K562 (cell line): ENCODE data around the gene MLLT11. TPM values are rescaled to one million over a fixed set of nuclear protein-coding genes. Genes with fewer than 3 reads are reported as not detected.

Experiments
- ATAC-seq: fragments of 200-7000 bp; cut with Tn5 transposase; 3 replicates; pipeline ENCODE4 v1.9.1; 2020; ENCODE audit warnings: moderate library complexity
- BruUV-seq: library from RNA; stranded (reverse); fragments of 400-500 nt; replicated peaks from 2 replicates; lab custom pipeline; 2021; lab: Mats Ljungman, UMichigan
- CTCF ChIA-PET: fragments of 300-600 bp; formaldehyde crosslinking; extraction: SDS; loops from one replicate; lab custom pipeline; 2021; ENCODE audit warnings: low intra/inter-chr PET ratio; lab: Yijun Ruan, JAX
- POLR2A ChIA-PET: fragments of 300-600, 350-650 bp; sonication (Branson Sonifier 250); formaldehyde crosslinking; extraction: SDS; loops from one replicate; lab custom pipeline; 2021; ENCODE audit warnings: antibody characterized with exemption, inconsistent platforms; lab: Yijun Ruan, JAX
- DNase-seq, 4 experiments: peaks; one replicate each; pipeline versions ENCODE4 v3.0.0 to v3.0.0-alpha.2; 2011 to 2018; ENCODE audit warnings: low spot score in 3 of 4, mixed read lengths in 3 of 4; ENCODE audit errors: extremely low read depth in 1 of 4
- FAIRE-seq: peaks from 2 replicates; lab custom pipeline; 2011; peaks lifted over from hg19 to GRCh38; lab: Jason Lieb, UNC
- H2AFZ ChIP-seq: 2 replicates; pipeline ENCODE4 v1.6.0; 2011; ENCODE audit warnings: low read depth, low read length, control low read depth, inconsistent platforms
- H3K27ac ChIP-seq: fragments of 200-600 bp; 3 replicates; pipeline ENCODE4 v1.8.0; 2011; ENCODE audit warnings: low read depth, mild to moderate bottlenecking, control low read depth, inconsistent platforms, low read length, moderate library complexity, mixed read lengths; ENCODE audit errors: extremely low read depth
- H3K27me3 ChIP-seq, 2 experiments: fragments of 300-600 bp in 1 of 2; 2 replicates in 1 of 2; 3 replicates in 1 of 2; pipeline versions ENCODE4 v1.6.0 to v1.8.0; 2011; ENCODE audit warnings: inconsistent platforms in 2 of 2, low read length in 2 of 2, mild to moderate bottlenecking in 1 of 2, mixed read lengths in 1 of 2, moderate library complexity in 1 of 2; ENCODE audit not compliant: control insufficient read depth in 2 of 2, insufficient read depth in 2 of 2
- H3K36me3 ChIP-seq: fragments of 300-600 bp; 3 replicates; pipeline ENCODE4 v1.8.0; 2011; ENCODE audit warnings: mild to moderate bottlenecking, low read length, inconsistent platforms; ENCODE audit not compliant: control insufficient read depth, insufficient read depth
- H3K4me1 ChIP-seq, 2 experiments: fragments of 200-600 bp in 1 of 2; replicated peaks in 1 of 2; 2 replicates in 1 of 2; 3 replicates in 1 of 2; pipeline versions ENCODE4 v1.5.1 to v1.8.0; 2011; ENCODE audit warnings: inconsistent platforms in 2 of 2, low read length in 2 of 2, mild to moderate bottlenecking in 1 of 2, mixed read lengths in 1 of 2, moderate library complexity in 1 of 2; ENCODE audit not compliant: control insufficient read depth in 2 of 2, insufficient read depth in 2 of 2
- H3K4me2 ChIP-seq: 2 replicates; pipeline ENCODE4 v1.6.1; 2011; ENCODE audit warnings: low read length, control low read depth, inconsistent platforms, mixed read lengths; ENCODE audit not compliant: insufficient read depth
- H3K4me3 ChIP-seq: fragments of 200-600 bp; sonication (generic), shearing (Covaris generic); 2 replicates; pipeline ENCODE4 v1.5.1; 2016; ENCODE audit warnings: control low read depth, inconsistent platforms
- H3K79me2 ChIP-seq: fragments of 200-600 bp; 3 replicates; pipeline ENCODE4 v1.8.0; 2011; ENCODE audit warnings: low read length, inconsistent platforms; ENCODE audit not compliant: control insufficient read depth, insufficient read depth
- H3K9ac ChIP-seq, 2 experiments: 2 replicates each; pipeline versions ENCODE4 v1.6.0 to v1.6.1; 2011; ENCODE audit warnings: low read depth in 2 of 2, low read length in 2 of 2, control low read depth in 1 of 2, inconsistent platforms in 1 of 2, mild to moderate bottlenecking in 1 of 2, mixed read lengths in 1 of 2; ENCODE audit not compliant: insufficient read depth in 1 of 2
- H3K9me1 ChIP-seq: one replicate; pipeline ENCODE4 v1.6.0; 2011; ENCODE audit warnings: inconsistent platforms, mild to moderate bottlenecking, low read length, moderate library complexity; ENCODE audit not compliant: control insufficient read depth, insufficient read depth
- H3K9me3 ChIP-seq: replicated peaks from 2 replicates; pipeline ENCODE4 v1.5.1; 2011; ENCODE audit warnings: low read depth, low read length, inconsistent platforms; ENCODE audit not compliant: control insufficient read depth, insufficient read depth
- H4K20me1 ChIP-seq: replicated peaks from 2 replicates; pipeline ENCODE4 v1.6.1; 2011; ENCODE audit warnings: low read length, inconsistent platforms, mixed read lengths; ENCODE audit not compliant: control insufficient read depth, insufficient read depth
- ASH1L ChIP-seq: fragments of 450-650 bp; IDR thresholded peaks from 2 replicates; pipeline ENCODE4 v1.6.1; 2018; ENCODE audit warnings: borderline replicate concordance, mild to moderate bottlenecking, low read depth; ENCODE audit not compliant: partially characterized antibody
- CREB3L1 ChIP-seq: fragments of 450-650 bp; IDR thresholded peaks from 2 replicates; pipeline ENCODE4 v1.6.1; 2014; ENCODE audit warnings: low read depth, mild to moderate bottlenecking, moderate library complexity, borderline replicate concordance
- DMBX1 ChIP-seq: fragments of 250-450 bp; sonication (Bioruptor Pico); IDR thresholded peaks from 2 replicates; pipeline ENCODE4 v1.8.0; 2022; ENCODE audit warnings: inconsistent platforms, mild to moderate bottlenecking, moderate library complexity, borderline replicate concordance
- ERF ChIP-seq: fragments of 450-650 bp; formaldehyde crosslinking; IDR thresholded peaks from 2 replicates; pipeline ENCODE4 v1.4.0; 2020; ENCODE audit warnings: mild to moderate bottlenecking, mixed read lengths
- SAFB ChIP-seq: fragments of 200-400 bp; formaldehyde crosslinking; IDR thresholded peaks from 2 replicates; pipeline ENCODE4 v1.6.1; 2017; ENCODE audit warnings: low read depth, low read length, borderline replicate concordance
- SMARCB1 ChIP-seq: IDR thresholded peaks from 2 replicates; pipeline ENCODE4 v1.6.1; 2011; ENCODE audit warnings: improper control_type of control experiment, low read depth; ENCODE audit not compliant: insufficient read length
- ZBTB8A ChIP-seq: fragments of 450-650 bp; IDR thresholded peaks from 2 replicates; pipeline ENCODE4 v1.6.1; 2018; ENCODE audit warnings: mild to moderate bottlenecking, moderate library complexity; ENCODE audit not compliant: partially characterized antibody
- ZNF134 ChIP-seq: fragments of 250-450 bp; sonication (Bioruptor Pico); conservative IDR thresholded peaks from 2 replicates; pipeline ENCODE4 v1.4.0; 2020
- WGBS: fragments of 100-300 bp; shearing (Covaris generic); methylation state at CpG from one replicate; pipeline ENCODE4 v1.1.6; 2016; ENCODE audit warnings: low coverage, mixed read lengths; ENCODE audit not compliant: insufficient coverage; ENCODE audit errors: missing lambda C conversion rate; 5-methylcytosine and 5-hydroxymethylcytosine counted together
- in situ Hi-C: fragments of 300-500 bp; cut with MboI; formaldehyde crosslinking; loops from 4 replicates; pipeline ENCODE4 v1.15.0; 2018; ENCODE audit warnings: inconsistent platforms, mixed read lengths
- intact Hi-C: fragments of 100-400 bp; cut with micrococcal nuclease; formaldehyde crosslinking; loops from 2 replicates; pipeline ENCODE4 v1.14.2; 2022
- polyA plus RNA-seq, 8 experiments: library from polyadenylated mRNA; depleted of rRNA in 4 of 8; stranded (reverse) in 5 of 8; unstranded in 3 of 8; fragments of >200 nt; fragmentation: Nextera tagmentation in 2 of 8; fragmentation: Illumina TruSeq in 1 of 8; extraction: Ambion mirVana in 2 of 8; extraction: Trizol in 1 of 8; gene quantifications; 2 replicates each; pipeline versions ENCODE4 v1.2.1 to v1.2.3, GENCODE V29; 2011 to 2014; ENCODE audit warnings: inconsistent platforms in 1 of 8, missing spikeins in 1 of 8
- total RNA-seq, 7 experiments: library from RNA; depleted of rRNA in 6 of 7; stranded (reverse); fragments of >200 nt in 6 of 7; fragmentation: Illumina TruSeq in 2 of 7; extraction: Trizol in 2 of 7; gene quantifications; 2 replicates each; pipeline versions ENCODE4 v1.2.1 to v1.2.3, GENCODE V29; 2011 to 2021; ENCODE audit warnings: low replicate concordance in 1 of 7
- TF ChIP-seq, protein P1 (sequence below): fragments of 150-350 bp; conservative IDR thresholded peaks from 2 replicates; pipeline ENCODE4 v1.6.1; 2014; ENCODE audit warnings: low read length
- TF ChIP-seq, protein P2 (sequence below): fragments of 250-450 bp; sonication (Bioruptor Pico); IDR thresholded peaks from 2 replicates; pipeline ENCODE4 v1.5.0; 2020; ENCODE audit warnings: mild to moderate bottlenecking, borderline replicate concordance

The MLLT11 gene
- total and polyA plus RNA-seq, 9 of the 15 experiments (the other 6 are each of a cell fraction or from before 2014, with no cell fraction given) = 12.1 to 91.0 (median 22.0) TPM

- ChIA-PET POLR2A (interaction anchor here (0.6 to 2.4 kb wide), 6 partner anchors 10 to 1431 kb away, joined by 3 to 7 read pairs (median 5); partner anchors contain the start of gene C1orf56), CTCF (no interaction called here)
- Histone ChIP-seq H3K36me3 (peaks cover 38% of the 10 kb centered on the region), H3K9me3 (no peaks in the 10 kb centered on the region), H3K4me2 (no peak overlapping the region), H2AFZ (no peak overlapping the region), H3K27ac (peak overlapping the region; percentile 19; the same call in 1 of the 3 replicates), H3K9me1 (no peaks in the 10 kb centered on the region), H3K4me3 (no peak overlapping the region), H3K9ac (peak overlapping the region in 1 of 2 experiments; percentile 18; a peak in 1 of 4 replicates), H3K79me2 (peaks cover 49% of the 10 kb centered on the region), H3K27me3 (no peaks in the 10 kb centered on the region), H3K4me1 (peaks cover 29 to 31% of the 10 kb centered on the region in 2 experiments), H4K20me1 (no peaks in the 10 kb centered on the region)
- no peak for TF ChIP-seq ZBTB8A
- no peak for TF ChIP-seq ASH1L
- TF ChIP-seq, protein P1, sequence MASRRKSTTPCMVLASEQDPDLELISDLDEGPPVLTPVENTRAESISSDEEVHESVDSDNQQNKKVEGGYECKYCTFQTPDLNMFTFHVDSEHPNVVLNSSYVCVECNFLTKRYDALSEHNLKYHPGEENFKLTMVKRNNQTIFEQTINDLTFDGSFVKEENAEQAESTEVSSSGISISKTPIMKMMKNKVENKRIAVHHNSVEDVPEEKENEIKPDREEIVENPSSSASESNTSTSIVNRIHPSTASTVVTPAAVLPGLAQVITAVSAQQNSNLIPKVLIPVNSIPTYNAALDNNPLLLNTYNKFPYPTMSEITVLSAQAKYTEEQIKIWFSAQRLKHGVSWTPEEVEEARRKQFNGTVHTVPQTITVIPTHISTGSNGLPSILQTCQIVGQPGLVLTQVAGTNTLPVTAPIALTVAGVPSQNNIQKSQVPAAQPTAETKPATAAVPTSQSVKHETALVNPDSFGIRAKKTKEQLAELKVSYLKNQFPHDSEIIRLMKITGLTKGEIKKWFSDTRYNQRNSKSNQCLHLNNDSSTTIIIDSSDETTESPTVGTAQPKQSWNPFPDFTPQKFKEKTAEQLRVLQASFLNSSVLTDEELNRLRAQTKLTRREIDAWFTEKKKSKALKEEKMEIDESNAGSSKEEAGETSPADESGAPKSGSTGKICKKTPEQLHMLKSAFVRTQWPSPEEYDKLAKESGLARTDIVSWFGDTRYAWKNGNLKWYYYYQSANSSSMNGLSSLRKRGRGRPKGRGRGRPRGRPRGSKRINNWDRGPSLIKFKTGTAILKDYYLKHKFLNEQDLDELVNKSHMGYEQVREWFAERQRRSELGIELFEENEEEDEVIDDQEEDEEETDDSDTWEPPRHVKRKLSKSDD = no peak
- no peak for TF ChIP-seq SAFB
- TF ChIP-seq SMARCB1 = no peak
- no peak for TF ChIP-seq CREB3L1
- no peak for TF ChIP-seq DMBX1 (CRISPR knock-in tag)
- TF ChIP-seq ERF (CRISPR knock-in tag) = no peak
- TF ChIP-seq ZNF134 (CRISPR knock-in tag) = no peak
- TF ChIP-seq, protein P2, sequence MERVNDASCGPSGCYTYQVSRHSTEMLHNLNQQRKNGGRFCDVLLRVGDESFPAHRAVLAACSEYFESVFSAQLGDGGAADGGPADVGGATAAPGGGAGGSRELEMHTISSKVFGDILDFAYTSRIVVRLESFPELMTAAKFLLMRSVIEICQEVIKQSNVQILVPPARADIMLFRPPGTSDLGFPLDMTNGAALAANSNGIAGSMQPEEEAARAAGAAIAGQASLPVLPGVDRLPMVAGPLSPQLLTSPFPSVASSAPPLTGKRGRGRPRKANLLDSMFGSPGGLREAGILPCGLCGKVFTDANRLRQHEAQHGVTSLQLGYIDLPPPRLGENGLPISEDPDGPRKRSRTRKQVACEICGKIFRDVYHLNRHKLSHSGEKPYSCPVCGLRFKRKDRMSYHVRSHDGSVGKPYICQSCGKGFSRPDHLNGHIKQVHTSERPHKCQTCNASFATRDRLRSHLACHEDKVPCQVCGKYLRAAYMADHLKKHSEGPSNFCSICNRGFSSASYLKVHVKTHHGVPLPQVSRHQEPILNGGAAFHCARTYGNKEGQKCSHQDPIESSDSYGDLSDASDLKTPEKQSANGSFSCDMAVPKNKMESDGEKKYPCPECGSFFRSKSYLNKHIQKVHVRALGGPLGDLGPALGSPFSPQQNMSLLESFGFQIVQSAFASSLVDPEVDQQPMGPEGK = no peak
- 77% methylated on average over 4 of the region's 4 CpGs for WGBS
- ATAC-seq (no peak), FAIRE-seq (no peak), DNase-seq (peak in 1 of 4 experiments; percentile 2)
- BruUV-seq = no TSS peak
- in situ Hi-C loops = no loop called here
- intact Hi-C loops = no loop called here
Observed at GRCh38 chr1:151067185-151067584, 7.0 kb downstream of the MLLT11 start.
